ENCODE data around the gene RNFT2. TPM values are rescaled to one million over a fixed set of nuclear protein-coding genes. Genes with fewer than 3 reads are reported as not detected.

RNFT2 gene
- polyA plus RNA-seq, 1 donor (not counting 4 experiments of a cell fraction or from before 2014, with no cell fraction given): 0.96 TPM

DNA sequence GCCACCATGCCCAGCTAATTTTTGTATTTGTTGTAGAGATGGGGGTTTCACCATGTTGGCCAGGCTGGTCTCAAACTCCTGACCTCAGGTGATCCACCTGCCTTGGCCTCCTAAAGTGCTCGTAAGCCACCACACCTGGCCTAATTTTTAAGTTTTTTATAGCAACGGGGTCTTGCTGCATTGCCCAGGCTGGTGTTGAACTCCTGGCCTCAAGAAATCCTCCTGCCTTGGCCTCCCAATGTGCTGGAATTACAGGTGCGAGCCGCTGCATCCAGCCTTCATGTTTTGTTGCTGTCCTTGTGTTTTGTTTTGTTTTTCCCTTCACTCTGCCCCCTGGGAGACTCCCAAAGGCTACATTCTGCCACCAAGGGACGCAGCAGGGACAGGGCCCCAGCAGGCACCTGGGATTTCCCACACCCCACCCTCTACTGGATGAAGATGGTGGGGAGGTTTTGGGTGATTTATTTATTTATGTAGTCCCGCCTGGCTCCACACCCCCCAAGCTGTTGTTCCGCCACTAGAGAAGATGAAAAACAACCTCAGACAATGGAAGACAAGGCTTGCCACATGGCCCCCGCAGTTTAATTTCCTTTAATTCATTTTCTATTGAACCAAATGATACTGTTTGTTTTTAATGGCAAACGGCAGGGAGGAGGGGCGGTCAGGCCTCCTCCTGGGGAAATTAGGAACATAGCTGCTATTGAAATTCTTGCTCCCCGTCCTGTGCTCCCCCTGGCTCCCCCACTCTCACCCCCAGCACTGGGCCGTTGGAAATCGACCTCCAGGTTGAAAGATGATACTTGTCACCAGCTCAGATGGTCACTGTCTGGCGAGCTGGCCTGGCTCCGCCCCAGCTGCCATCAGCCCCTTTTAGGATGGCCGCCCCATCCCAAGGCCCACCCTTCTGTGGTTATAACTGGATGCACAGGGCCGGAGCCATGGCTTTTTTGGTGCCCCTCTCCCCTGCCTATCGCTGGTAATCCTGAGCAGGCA is 70.3 kb downstream of the RNFT2 start:
- H3K4me2 ChIP-seq (ENCODE audit: control insufficient read depth, extremely low read depth, insufficient read depth, low read depth, low read length): no peak overlapping the region
- dilution Hi-C loops (cut with MboI; ENCODE audit: extremely low pct_ligation_motif_present, low sequenced_read_pairs): no loop called here
- TF ChIP-seq, protein P1, sequence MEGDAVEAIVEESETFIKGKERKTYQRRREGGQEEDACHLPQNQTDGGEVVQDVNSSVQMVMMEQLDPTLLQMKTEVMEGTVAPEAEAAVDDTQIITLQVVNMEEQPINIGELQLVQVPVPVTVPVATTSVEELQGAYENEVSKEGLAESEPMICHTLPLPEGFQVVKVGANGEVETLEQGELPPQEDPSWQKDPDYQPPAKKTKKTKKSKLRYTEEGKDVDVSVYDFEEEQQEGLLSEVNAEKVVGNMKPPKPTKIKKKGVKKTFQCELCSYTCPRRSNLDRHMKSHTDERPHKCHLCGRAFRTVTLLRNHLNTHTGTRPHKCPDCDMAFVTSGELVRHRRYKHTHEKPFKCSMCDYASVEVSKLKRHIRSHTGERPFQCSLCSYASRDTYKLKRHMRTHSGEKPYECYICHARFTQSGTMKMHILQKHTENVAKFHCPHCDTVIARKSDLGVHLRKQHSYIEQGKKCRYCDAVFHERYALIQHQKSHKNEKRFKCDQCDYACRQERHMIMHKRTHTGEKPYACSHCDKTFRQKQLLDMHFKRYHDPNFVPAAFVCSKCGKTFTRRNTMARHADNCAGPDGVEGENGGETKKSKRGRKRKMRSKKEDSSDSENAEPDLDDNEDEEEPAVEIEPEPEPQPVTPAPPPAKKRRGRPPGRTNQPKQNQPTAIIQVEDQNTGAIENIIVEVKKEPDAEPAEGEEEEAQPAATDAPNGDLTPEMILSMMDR (optimal IDR thresholded peaks at IDR 0.05 in 1 of 3, IDR thresholded peaks at IDR 0.05 in 1 of 3, conservative IDR thresholded peaks at IDR 0.05 in 1 of 3; ENCODE audit: extremely low read depth in 1 of 3, insufficient read depth in 2 of 3, low read length in 3 of 3): no peak
- TF ChIP-seq EZH2 (IDR thresholded peaks at IDR 0.05; ENCODE audit: low read length): no peak

DNA sequence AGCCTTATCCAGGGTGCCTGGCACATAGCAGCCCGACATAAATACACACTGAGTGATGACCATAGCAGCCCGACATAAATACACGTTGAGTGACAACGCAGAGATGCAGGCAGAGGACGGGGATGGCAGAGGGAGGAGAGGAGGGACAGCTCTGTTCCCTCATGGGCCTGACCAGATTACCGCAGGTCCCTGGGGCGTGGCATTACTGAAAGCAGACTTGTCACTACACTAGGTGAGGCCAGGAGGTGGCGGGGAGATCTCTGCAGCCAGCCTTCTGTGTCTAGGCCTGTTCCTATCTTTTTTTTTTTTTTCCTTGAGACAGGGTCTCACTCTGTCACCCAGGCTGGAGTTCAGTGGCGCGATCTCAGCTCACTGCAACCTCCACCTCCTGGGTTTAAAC is 74.1 kb downstream of the RNFT2 start:
- TF ChIP-seq, protein P1 (optimal IDR thresholded peaks at IDR 0.05 in 1 of 3, IDR thresholded peaks at IDR 0.05 in 1 of 3, conservative IDR thresholded peaks at IDR 0.05 in 1 of 3; ENCODE audit: extremely low read depth in 1 of 3, insufficient read depth in 2 of 3, low read length in 3 of 3): no peak
- no peak for TF ChIP-seq EZH2 (IDR thresholded peaks at IDR 0.05; ENCODE audit: low read length)
- FAIRE-seq (no peak), DNase-seq (ENCODE audit: low read depth, low spot score) (no peak)
- H3K4me2 ChIP-seq (ENCODE audit: control insufficient read depth, extremely low read depth, insufficient read depth, low read depth, low read length): no peak overlapping the region
- peaks cover 3% of the 10 kb centered on the region for H4K20me1 ChIP-seq (ENCODE audit: control insufficient read depth, extremely low read depth, insufficient read depth, low read length)
- H3K36me3 ChIP-seq (ENCODE audit: control insufficient read depth in 2 of 2, extremely low read depth in 1 of 2, insufficient read depth in 2 of 2, low read length in 2 of 2): no peaks in the 10 kb centered on the region
- H3K9me3 ChIP-seq (ENCODE audit: control insufficient read depth, low read depth, low read length): no peaks in the 10 kb centered on the region
- H3K4me3 ChIP-seq (ENCODE audit: control insufficient read depth in 2 of 3, extremely low read depth in 1 of 3, insufficient read depth in 2 of 3, low read depth in 1 of 3, low read length in 3 of 3): no peak overlapping the region
- H2AFZ ChIP-seq (ENCODE audit: control insufficient read depth, low read length): no peak overlapping the region
- no peaks in the 10 kb centered on the region for H3K79me2 ChIP-seq (ENCODE audit: control insufficient read depth, insufficient read depth, low read length)
- H3K9me1 ChIP-seq (ENCODE audit: control insufficient read depth, extremely low read depth, insufficient read depth, low read length): no peaks in the 10 kb centered on the region
- peaks cover 11% of the 10 kb centered on the region for H3K4me1 ChIP-seq (ENCODE audit: control insufficient read depth, extremely low read depth, insufficient read depth, low read length)
- dilution Hi-C loops (cut with MboI; ENCODE audit: extremely low pct_ligation_motif_present, low sequenced_read_pairs): no loop called here
- peaks cover 11% of the 10 kb centered on the region for H3K27me3 ChIP-seq (ENCODE audit: control insufficient read depth, extremely low read depth, insufficient read depth, low read length)
- H3K27ac ChIP-seq (ENCODE audit: control insufficient read depth, insufficient read depth, low read length): no peak overlapping the region
- H3K9ac ChIP-seq (ENCODE audit: control insufficient read depth, extremely low read depth, insufficient read depth, low read length): no peak overlapping the region

More for the DNA sequence above, 70.3 kb downstream of the RNFT2 start:
- H3K9me1 ChIP-seq (ENCODE audit: control insufficient read depth, extremely low read depth, insufficient read depth, low read length): no peaks in the 10 kb centered on the region
- H3K27ac ChIP-seq (ENCODE audit: control insufficient read depth, insufficient read depth, low read length): no peak overlapping the region
- H3K27me3 ChIP-seq (ENCODE audit: control insufficient read depth, extremely low read depth, insufficient read depth, low read length): peaks cover 11% of the 10 kb centered on the region
- H3K4me1 ChIP-seq (ENCODE audit: control insufficient read depth, extremely low read depth, insufficient read depth, low read length): peaks cover 10% of the 10 kb centered on the region
- FAIRE-seq: no peak
- H3K9ac ChIP-seq (ENCODE audit: control insufficient read depth, extremely low read depth, insufficient read depth, low read length): no peak overlapping the region
- no peaks in the 10 kb centered on the region for H3K9me3 ChIP-seq (ENCODE audit: control insufficient read depth, low read depth, low read length)
- H4K20me1 ChIP-seq (ENCODE audit: control insufficient read depth, extremely low read depth, insufficient read depth, low read length): peaks cover 3% of the 10 kb centered on the region
- H3K36me3 ChIP-seq (ENCODE audit: control insufficient read depth in 2 of 2, extremely low read depth in 1 of 2, insufficient read depth in 2 of 2, low read length in 2 of 2): no peaks in the 10 kb centered on the region
- no peak overlapping the region for H2AFZ ChIP-seq (ENCODE audit: control insufficient read depth, low read length)
- no peak overlapping the region for H3K4me3 ChIP-seq (ENCODE audit: control insufficient read depth in 2 of 3, extremely low read depth in 1 of 3, insufficient read depth in 2 of 3, low read depth in 1 of 3, low read length in 3 of 3)
- H3K79me2 ChIP-seq (ENCODE audit: control insufficient read depth, insufficient read depth, low read length): no peaks in the 10 kb centered on the region
- DNase-seq (ENCODE audit: low read depth, low spot score): no peak

Measured in keratinocyte (primary cell).